Activated T-helper 17 cell treated with anti-CD3 and anti-CD28 coated beads, Interleukin-2, amount 50 U/mL, for 72 hours (primary cell): ENCODE data around the gene ZSWIM1. TPM values are rescaled to one million over a fixed set of nuclear protein-coding genes. Genes with fewer than 3 reads are reported as not detected.
"Not testable (repeated sequence)": the region's sequence is repeated elsewhere in the genome, so short reads cannot be mapped to it uniquely, and the experiment has no call there.

Experiments used
- ATAC-seq: fragments of 150-1000 bp; cut with Tn5 transposase; replicated peaks from 2 replicates; pipeline ENCODE4 v1.10.0; 2021; ENCODE audit warnings: mild to moderate bottlenecking, moderate library complexity
- H3K27ac Mint-ChIP-seq: one replicate; pipeline ENCODE4 v1.8.0; 2022; ENCODE audit warnings: mixed read lengths
- H3K27me3 Mint-ChIP-seq: one replicate; pipeline ENCODE4 v1.8.0; 2022; ENCODE audit warnings: mixed read lengths
- H3K36me3 Mint-ChIP-seq: one replicate; pipeline ENCODE4 v1.8.0; 2022; ENCODE audit warnings: low read depth, mild to moderate bottlenecking, mixed read lengths
- H3K4me1 Mint-ChIP-seq: one replicate; pipeline ENCODE4 v1.8.0; 2022; ENCODE audit warnings: mixed read lengths
- H3K4me3 Mint-ChIP-seq: one replicate; pipeline ENCODE4 v1.8.0; 2022; ENCODE audit warnings: mild to moderate bottlenecking, mixed read lengths
- H3K9me3 Mint-ChIP-seq: one replicate; pipeline ENCODE4 v1.8.0; 2022; ENCODE audit warnings: mixed read lengths
- total RNA-seq, 2 donors: library from RNA; stranded (reverse); gene quantifications; one replicate each; pipeline ENCODE4 v1.2.3, GENCODE V29; 2022

Gene ZSWIM1
- total RNA-seq, 2 donors from 2014 or later, result 7.8 to 16.0 TPM

DNA sequence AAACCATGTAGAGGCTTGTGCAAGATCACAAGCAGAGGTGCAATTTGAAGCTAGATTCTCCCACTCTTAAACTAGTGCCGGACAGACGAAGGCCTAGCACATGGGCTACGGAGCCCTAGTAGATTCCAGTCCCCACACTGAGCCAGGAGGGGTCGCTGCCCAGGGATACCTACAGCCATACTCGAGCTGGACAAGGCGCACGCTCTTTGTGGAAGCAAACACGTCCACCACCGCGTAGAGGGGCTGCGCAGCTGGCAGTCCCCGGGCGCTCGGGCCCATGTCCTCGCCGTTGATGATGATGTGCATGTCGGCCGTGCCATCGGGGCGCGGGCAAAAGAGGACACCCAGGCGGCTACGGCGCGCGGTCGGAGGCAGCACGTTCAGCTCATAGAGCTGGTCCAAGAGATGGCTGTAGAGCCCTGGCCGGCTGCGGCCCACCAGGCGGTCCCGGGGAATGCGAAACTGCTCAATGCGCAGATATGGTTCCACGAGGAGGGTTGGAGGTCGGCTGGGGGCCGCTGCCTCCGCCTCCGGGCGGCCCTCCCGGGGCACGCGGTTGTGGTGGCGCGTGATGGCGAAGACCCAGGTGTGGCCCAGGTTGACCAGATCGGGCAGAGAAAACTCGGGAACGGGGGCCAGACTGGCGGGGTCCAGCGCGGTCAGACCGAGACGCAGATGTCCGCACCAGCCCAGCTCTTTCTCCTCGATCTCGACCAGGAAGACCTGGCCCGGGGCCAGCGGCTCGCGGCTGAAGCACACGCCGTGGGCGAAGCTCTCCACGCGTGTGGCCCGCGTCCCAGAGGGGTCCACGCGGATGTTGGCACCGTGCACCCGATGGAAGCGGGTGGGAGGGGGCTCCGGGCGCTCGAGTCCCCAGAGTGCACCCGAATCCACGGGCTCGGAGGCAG, 9.3 kb downstream of the ZSWIM1 start:
- peak overlapping the region; percentile 95 for H3K4me3 Mint-ChIP-seq
- H3K4me1 Mint-ChIP-seq, result peaks cover 15% of the 10 kb centered on the region
- H3K36me3 Mint-ChIP-seq, result peaks cover 36% of the 10 kb centered on the region
- no peaks in the 10 kb centered on the region for H3K9me3 Mint-ChIP-seq
- peak overlapping the region; percentile 90 for H3K27ac Mint-ChIP-seq
- H3K27me3 Mint-ChIP-seq, result no peaks in the 10 kb centered on the region
- peak; percentile 5 for ATAC-seq

- H3K4me1 Mint-ChIP-seq, result peaks cover 15% of the 10 kb centered on the region
- H3K36me3 Mint-ChIP-seq, result peaks cover 46% of the 10 kb centered on the region
- peak within 1 kb of the TSS; percentile 90 for H3K27ac Mint-ChIP-seq
- peak within 1 kb of the TSS; percentile 95 for H3K4me3 Mint-ChIP-seq
- H3K27me3 Mint-ChIP-seq, result no peaks in the 10 kb centered on the region
- H3K9me3 Mint-ChIP-seq, result no peaks in the 10 kb centered on the region
- ATAC-seq, result peak; percentile 84
Observed at GRCh38 chr20:45890985-45891983, 10.3 kb downstream of the ZSWIM1 start, which contains the start of the genes CTSA and NEURL2. TSS of gene CTSA (plus strand) at chr20:45891335. CDS start at chr20:45891569, 234 bp downstream. TSS of gene NEURL2 (minus strand) at chr20:45891208. CDS start at chr20:45890991, 217 bp downstream.

DNA sequence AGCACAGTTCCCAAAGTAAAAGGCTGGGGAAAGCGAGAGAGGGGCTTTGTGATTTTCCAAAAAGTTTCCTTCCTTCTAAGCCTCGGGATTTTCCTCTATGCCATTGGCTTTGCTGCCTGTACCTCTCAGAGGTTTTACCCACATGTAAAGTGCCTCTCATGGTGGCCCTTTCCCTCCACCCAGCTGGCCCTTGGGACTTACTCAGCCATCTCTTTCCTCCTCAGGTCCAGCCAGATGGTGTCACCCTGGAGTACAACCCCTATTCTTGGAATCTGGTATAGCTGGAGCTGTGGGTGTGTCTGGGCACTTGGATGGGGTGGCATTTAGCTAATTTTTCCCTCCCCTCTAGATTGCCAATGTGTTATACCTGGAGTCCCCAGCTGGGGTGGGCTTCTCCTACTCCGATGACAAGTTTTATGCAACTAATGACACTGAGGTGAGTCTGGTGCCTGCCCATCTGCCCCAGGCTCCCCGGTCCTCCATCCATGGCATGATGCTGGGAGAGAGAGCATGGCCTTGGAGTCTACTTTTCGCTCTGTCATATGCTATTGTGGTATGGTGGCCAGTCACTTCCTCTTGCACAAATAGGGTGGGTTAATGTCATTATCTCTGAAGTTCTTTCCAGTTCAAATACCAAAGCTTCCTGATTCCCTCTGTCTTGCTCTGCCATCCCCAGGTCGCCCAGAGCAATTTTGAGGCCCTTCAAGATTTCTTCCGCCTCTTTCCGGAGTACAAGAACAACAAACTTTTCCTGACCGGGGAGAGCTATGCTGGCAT, 11.2 kb downstream of the ZSWIM1 start:
- Mint-ChIP-seq H3K36me3 (peaks cover 55% of the 10 kb centered on the region), H3K27ac (peak overlapping the region; percentile 90), H3K27me3 (no peaks in the 10 kb centered on the region), H3K9me3 (no peaks in the 10 kb centered on the region), H3K4me1 (peaks cover 15% of the 10 kb centered on the region), H3K4me3 (peak overlapping the region; percentile 95)
- no peak for ATAC-seq

- Mint-ChIP-seq H3K9me3 (no peaks in the 10 kb centered on the region), H3K36me3 (peaks cover 63% of the 10 kb centered on the region), H3K4me1 (peaks cover 15% of the 10 kb centered on the region), H3K27me3 (no peaks in the 10 kb centered on the region), H3K27ac (peak overlapping the region; percentile 90), H3K4me3 (peak overlapping the region; percentile 95)
- ATAC-seq, result peak; percentile 72
Observed at GRCh38 chr20:45892828-45893500, 11.9 kb downstream of the ZSWIM1 start.

DNA sequence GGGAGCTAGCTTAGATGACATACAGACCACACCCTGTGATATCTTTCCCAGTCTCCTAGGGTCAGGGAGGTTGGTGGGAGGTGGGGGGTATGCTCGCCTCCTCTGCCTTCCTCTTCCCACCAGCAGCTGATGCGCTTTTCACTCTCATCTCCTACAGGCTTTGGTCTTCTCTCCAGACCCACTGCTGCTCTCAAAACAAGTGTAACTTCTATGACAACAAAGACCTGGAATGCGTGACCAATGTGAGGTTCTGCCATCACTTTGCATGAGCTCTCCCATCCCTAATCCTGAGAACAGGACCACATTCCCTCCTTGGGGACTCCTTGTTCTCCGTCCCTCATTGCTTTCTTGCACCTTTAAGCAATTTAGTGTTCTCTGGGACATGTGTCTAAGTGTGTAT, 12.8 kb downstream of the ZSWIM1 start:
- H3K36me3 Mint-ChIP-seq, result peaks cover 70% of the 10 kb centered on the region
- H3K27me3 Mint-ChIP-seq, result no peaks in the 10 kb centered on the region
- H3K4me3 Mint-ChIP-seq, result peak overlapping the region; percentile 95
- H3K9me3 Mint-ChIP-seq, result no peaks in the 10 kb centered on the region
- ATAC-seq, result no peak
- peaks cover 15% of the 10 kb centered on the region for H3K4me1 Mint-ChIP-seq
- H3K27ac Mint-ChIP-seq, result peak overlapping the region; percentile 31

- H3K27me3 Mint-ChIP-seq, result no peaks in the 10 kb centered on the region
- peaks cover 15% of the 10 kb centered on the region for H3K4me1 Mint-ChIP-seq
- H3K9me3 Mint-ChIP-seq, result no peaks in the 10 kb centered on the region
- H3K36me3 Mint-ChIP-seq, result peaks cover 70% of the 10 kb centered on the region
- peak overlapping the region; percentile 95 for H3K4me3 Mint-ChIP-seq
- no peak overlapping the region for H3K27ac Mint-ChIP-seq
- no peak for ATAC-seq
Observed at GRCh38 chr20:45894797-45895196, 13.8 kb downstream of the ZSWIM1 start.

- no peak overlapping the region for H3K4me3 Mint-ChIP-seq
- no peaks in the 10 kb centered on the region for H3K9me3 Mint-ChIP-seq
- peaks cover 63% of the 10 kb centered on the region for H3K36me3 Mint-ChIP-seq
- H3K27me3 Mint-ChIP-seq, result no peaks in the 10 kb centered on the region
- peaks cover 15% of the 10 kb centered on the region for H3K4me1 Mint-ChIP-seq
- H3K27ac Mint-ChIP-seq, result no peak overlapping the region
- no peak for ATAC-seq
Observed at GRCh38 chr20:45896641-45897161, 15.7 kb downstream of the ZSWIM1 start.

DNA sequence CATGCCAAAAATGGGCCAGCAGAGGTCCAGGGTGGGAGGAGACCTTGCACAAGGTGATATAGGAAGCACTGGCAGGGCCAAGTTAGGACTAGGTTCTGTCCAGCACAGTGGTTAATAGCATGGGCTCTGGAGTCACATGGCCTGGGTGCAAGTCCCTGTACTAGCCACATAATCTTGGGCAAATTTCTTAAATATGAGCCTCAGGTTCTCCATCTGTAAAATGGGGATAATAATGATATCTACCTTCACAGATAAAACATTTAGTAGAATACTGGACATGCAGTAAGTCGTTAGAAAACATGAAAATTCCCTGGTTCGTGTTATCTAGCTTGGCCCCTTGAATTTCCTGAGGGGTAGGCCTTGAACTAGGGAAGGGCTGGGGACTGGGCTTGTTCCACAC, 16.3 kb downstream of the ZSWIM1 start:
- H3K27me3 Mint-ChIP-seq, result no peaks in the 10 kb centered on the region
- no peak overlapping the region for H3K27ac Mint-ChIP-seq
- peaks cover 60% of the 10 kb centered on the region for H3K36me3 Mint-ChIP-seq
- no peak overlapping the region for H3K4me3 Mint-ChIP-seq
- H3K4me1 Mint-ChIP-seq, result peaks cover 13% of the 10 kb centered on the region
- H3K9me3 Mint-ChIP-seq, result no peaks in the 10 kb centered on the region
- ATAC-seq, result no peak

GRCh38 chr20:45897692-45898091, 16.7 kb downstream of the ZSWIM1 start:
- no peak overlapping the region for H3K4me3 Mint-ChIP-seq

GRCh38 chr20:45898285-45898684, 17.3 kb downstream of the ZSWIM1 start:
- H3K27ac Mint-ChIP-seq, result no peak overlapping the region
- peaks cover 50% of the 10 kb centered on the region for H3K36me3 Mint-ChIP-seq
- H3K27me3 Mint-ChIP-seq, result no peaks in the 10 kb centered on the region
- no peaks in the 10 kb centered on the region for H3K9me3 Mint-ChIP-seq
- H3K4me3 Mint-ChIP-seq, result no peak overlapping the region
- peaks cover 7% of the 10 kb centered on the region for H3K4me1 Mint-ChIP-seq
- no peak for ATAC-seq

More at GRCh38 chr20:45897692-45898091, 16.7 kb downstream of the ZSWIM1 start:
- Mint-ChIP-seq H3K27me3 (no peaks in the 10 kb centered on the region), H3K4me1 (peaks cover 9% of the 10 kb centered on the region), H3K9me3 (no peaks in the 10 kb centered on the region), H3K36me3 (peaks cover 56% of the 10 kb centered on the region), H3K27ac (no peak overlapping the region)
- no peak for ATAC-seq

DNA sequence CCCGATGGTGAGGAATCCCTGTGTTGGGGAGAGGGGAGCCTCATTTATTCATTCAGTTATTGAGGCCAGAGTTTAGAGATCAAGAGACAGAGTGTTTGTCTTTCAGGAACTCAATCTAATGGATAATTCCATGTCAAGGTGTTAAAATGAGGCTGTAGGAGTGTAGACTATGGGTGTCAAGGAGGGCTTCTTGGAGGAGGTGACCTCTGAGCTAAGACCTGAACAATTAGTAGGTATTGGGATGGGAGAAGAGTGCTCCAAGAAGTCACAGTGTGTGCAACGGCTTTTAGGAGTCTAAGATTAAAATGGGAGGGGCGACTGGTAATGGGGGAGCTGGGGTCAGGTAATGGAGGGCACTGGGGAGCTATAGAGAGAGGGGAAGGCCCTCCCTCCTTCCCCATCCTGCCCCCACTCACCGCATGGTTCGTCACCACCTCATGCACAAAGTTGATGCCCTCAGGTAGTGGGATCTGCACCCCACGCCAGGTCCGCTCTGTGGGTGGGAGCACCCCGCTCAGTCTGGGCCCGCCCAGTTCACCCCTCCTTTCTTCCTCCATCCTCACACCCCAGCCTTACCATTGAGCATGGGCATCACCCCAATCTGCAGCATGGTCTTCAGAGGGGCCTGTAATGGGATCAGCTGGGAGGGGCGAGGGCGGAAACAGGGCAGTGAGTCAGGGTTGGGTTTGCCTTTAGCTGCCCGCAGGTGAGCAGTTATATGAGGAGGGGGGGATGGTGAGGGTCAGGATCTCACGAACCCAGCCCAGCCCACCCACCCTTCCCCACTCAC, 18.2 kb downstream of the ZSWIM1 start:
- Mint-ChIP-seq H3K36me3 (peaks cover 40% of the 10 kb centered on the region), H3K27ac (no peak overlapping the region), H3K4me1 (peaks cover 1% of the 10 kb centered on the region), H3K9me3 (no peaks in the 10 kb centered on the region), H3K4me3 (no peak overlapping the region), H3K27me3 (no peaks in the 10 kb centered on the region)
- no peak for ATAC-seq

- H3K27ac Mint-ChIP-seq, ATAC-seq, H3K4me3 Mint-ChIP-seq, H3K4me1 Mint-ChIP-seq, H3K9me3 Mint-ChIP-seq, H3K27me3 Mint-ChIP-seq: not testable (repeated sequence)
- peaks cover 24% of the 10 kb centered on the region for H3K36me3 Mint-ChIP-seq
Observed at GRCh38 chr20:45901332-45901731, 20.3 kb downstream of the ZSWIM1 start.
